ENCODE data around the gene CD274.

DNA sequence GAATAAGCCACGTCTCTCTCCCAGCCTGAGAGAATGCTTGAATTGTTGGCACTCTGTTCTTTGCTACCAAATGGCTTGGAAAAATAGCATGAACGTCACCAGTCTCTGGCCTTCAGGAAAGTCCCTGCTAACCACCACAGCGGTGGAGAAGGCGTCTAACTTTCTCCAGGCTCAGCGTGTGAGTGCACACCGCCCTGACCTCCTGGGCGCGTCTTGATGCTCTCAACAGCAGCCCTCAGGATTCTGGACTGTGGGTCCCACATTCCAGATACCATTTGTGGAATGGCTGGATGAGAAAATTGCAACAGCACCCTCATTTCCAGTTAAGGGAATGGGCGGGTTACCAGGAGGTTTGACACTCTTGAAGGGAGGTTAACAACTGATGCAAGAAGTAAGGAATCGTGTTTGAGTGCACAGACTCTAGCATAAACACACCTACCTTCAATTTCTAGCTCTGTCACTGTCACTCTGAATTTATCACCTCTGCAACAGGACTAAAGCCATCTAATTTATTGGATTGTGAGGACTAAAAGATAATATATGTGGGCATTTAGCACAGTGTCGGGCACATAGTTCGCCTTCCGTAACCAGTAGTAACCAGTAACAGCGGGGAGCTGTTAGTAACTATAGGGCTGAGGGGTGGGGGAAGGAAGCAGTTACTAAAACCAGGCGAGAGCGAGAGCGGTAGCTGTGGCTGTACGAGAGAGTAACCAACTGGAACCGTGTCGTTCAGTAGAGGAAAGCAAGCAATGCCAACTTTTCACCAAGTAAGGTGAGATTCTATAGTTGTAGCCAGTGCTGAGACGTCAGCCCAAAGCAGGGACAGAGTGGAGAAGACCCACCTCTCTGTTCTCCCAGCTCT lies 11.8 kb upstream of the CD274 start:
- TF ChIP-seq, protein P1, sequence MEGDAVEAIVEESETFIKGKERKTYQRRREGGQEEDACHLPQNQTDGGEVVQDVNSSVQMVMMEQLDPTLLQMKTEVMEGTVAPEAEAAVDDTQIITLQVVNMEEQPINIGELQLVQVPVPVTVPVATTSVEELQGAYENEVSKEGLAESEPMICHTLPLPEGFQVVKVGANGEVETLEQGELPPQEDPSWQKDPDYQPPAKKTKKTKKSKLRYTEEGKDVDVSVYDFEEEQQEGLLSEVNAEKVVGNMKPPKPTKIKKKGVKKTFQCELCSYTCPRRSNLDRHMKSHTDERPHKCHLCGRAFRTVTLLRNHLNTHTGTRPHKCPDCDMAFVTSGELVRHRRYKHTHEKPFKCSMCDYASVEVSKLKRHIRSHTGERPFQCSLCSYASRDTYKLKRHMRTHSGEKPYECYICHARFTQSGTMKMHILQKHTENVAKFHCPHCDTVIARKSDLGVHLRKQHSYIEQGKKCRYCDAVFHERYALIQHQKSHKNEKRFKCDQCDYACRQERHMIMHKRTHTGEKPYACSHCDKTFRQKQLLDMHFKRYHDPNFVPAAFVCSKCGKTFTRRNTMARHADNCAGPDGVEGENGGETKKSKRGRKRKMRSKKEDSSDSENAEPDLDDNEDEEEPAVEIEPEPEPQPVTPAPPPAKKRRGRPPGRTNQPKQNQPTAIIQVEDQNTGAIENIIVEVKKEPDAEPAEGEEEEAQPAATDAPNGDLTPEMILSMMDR (IDR thresholded peaks at IDR 0.05): no peak
- TF ChIP-seq POLR2A (IDR thresholded peaks at IDR 0.05): no peak

Measured in esophagus squamous epithelium (tissue), 4 donors.